ENCODE data around the gene SLC22A23. TPM values are rescaled to one million over a fixed set of nuclear protein-coding genes. Genes with fewer than 3 reads are reported as not detected.

The SLC22A23 gene
- total and polyA plus RNA-seq, 2 experiments from 2014 or later = 6.1 to 38.3 TPM

DNA sequence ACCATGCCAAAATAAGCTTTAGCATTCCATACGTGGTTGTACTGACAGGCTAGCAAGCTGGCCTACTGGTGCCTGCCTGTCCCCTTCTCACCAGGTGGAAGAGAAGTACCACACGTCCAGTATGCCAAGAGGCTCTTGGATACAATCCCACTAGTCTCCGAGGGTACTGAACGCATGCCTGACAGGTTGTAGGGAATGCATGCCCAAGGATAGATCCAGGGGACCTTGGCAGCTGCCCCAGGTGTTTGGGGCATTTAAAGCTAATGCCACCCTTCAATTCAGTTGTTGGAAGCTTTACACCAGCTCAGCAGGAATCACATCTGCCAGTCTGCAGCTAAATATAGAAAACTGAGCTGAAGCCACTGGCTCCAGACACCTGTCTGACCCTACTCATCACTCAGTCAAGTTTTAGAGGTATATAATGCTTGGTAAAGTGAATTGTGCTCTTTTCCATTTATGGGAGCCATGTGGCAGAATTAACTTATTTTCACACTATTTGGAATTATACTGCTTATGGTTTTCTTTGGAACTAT lies 234.3 kb downstream of the SLC22A23 start:
- ATAC-seq = no peak
- Histone ChIP-seq H3F3A (replicated peaks; ENCODE audit: low read depth) (peaks cover 17% of the 10 kb centered on the region), H3K79me2 (replicated peaks; ENCODE audit: insufficient read depth) (peaks cover 20% of the 10 kb centered on the region), H4K20me1 (replicated peaks; ENCODE audit: insufficient read depth) (peaks cover 26% of the 10 kb centered on the region), H3K36me3 (ENCODE audit: insufficient read depth) (peaks cover 6% of the 10 kb centered on the region), H3K27me3 (ENCODE audit: insufficient read depth) (no peaks in the 10 kb centered on the region), H2AFZ (no peak overlapping the region), H3K4me2 (no peak overlapping the region), H3K4me3 (no peak overlapping the region), H3K9me2 (ENCODE audit: insufficient read depth) (no peaks in the 10 kb centered on the region), H3K4me1 (ENCODE audit: insufficient read depth) (peaks cover 11% of the 10 kb centered on the region), H3K27ac (ENCODE audit: low read depth) (no peak overlapping the region)
- Mint-ChIP-seq H3K27me3 (ENCODE audit: insufficient read depth, low read depth, poor library complexity) (peaks cover 8% of the 10 kb centered on the region), H3K36me3 (ENCODE audit: low read depth) (peaks cover 33% of the 10 kb centered on the region), H3K9me3 (peaks cover 6% of the 10 kb centered on the region; the same call in 1 of the 3 replicates), H3K4me1 (peaks cover 27% of the 10 kb centered on the region), H3K27ac (no peak overlapping the region), H3K4me3 (no peak overlapping the region)
- no peak for DNase-seq (ENCODE audit: low spot score)
- TF ChIP-seq NANOG (IDR thresholded peaks at IDR 0.05; ENCODE audit: borderline replicate concordance) (no peak), CREB1 (CRISPR knock-in tag; IDR thresholded peaks at IDR 0.05; ENCODE audit: low read depth) (no peak), STAT1 (IDR thresholded peaks at IDR 0.05; ENCODE audit: unreplicated experiment) (no peak), ZNF462 (CRISPR knock-in tag; IDR thresholded peaks at IDR 0.05) (no peak), ZNF114 (CRISPR knock-in tag; IDR thresholded peaks at IDR 0.05) (no peak), POLR2AphosphoS5 (IDR thresholded peaks at IDR 0.05; ENCODE audit: low read depth) (no peak; the same call in 1 of the 2 replicates), ZNF331 (CRISPR knock-in tag; IDR thresholded peaks at IDR 0.05; ENCODE audit: low read depth) (no peak), EZH2 (IDR thresholded peaks at IDR 0.05; ENCODE audit: low read depth, unreplicated experiment) (no peak), JUNB (IDR thresholded peaks at IDR 0.05; ENCODE audit: unreplicated experiment) (no peak), EZH2phosphoT487 (IDR thresholded peaks at IDR 0.05; ENCODE audit: unreplicated experiment) (no peak), ETS1 (IDR thresholded peaks at IDR 0.05) (no peak)
- TF ChIP-seq, protein P1, sequence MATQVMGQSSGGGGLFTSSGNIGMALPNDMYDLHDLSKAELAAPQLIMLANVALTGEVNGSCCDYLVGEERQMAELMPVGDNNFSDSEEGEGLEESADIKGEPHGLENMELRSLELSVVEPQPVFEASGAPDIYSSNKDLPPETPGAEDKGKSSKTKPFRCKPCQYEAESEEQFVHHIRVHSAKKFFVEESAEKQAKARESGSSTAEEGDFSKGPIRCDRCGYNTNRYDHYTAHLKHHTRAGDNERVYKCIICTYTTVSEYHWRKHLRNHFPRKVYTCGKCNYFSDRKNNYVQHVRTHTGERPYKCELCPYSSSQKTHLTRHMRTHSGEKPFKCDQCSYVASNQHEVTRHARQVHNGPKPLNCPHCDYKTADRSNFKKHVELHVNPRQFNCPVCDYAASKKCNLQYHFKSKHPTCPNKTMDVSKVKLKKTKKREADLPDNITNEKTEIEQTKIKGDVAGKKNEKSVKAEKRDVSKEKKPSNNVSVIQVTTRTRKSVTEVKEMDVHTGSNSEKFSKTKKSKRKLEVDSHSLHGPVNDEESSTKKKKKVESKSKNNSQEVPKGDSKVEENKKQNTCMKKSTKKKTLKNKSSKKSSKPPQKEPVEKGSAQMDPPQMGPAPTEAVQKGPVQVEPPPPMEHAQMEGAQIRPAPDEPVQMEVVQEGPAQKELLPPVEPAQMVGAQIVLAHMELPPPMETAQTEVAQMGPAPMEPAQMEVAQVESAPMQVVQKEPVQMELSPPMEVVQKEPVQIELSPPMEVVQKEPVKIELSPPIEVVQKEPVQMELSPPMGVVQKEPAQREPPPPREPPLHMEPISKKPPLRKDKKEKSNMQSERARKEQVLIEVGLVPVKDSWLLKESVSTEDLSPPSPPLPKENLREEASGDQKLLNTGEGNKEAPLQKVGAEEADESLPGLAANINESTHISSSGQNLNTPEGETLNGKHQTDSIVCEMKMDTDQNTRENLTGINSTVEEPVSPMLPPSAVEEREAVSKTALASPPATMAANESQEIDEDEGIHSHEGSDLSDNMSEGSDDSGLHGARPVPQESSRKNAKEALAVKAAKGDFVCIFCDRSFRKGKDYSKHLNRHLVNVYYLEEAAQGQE (IDR thresholded peaks at IDR 0.05; ENCODE audit: unreplicated experiment) = no peak
- TF ChIP-seq, protein P2, sequence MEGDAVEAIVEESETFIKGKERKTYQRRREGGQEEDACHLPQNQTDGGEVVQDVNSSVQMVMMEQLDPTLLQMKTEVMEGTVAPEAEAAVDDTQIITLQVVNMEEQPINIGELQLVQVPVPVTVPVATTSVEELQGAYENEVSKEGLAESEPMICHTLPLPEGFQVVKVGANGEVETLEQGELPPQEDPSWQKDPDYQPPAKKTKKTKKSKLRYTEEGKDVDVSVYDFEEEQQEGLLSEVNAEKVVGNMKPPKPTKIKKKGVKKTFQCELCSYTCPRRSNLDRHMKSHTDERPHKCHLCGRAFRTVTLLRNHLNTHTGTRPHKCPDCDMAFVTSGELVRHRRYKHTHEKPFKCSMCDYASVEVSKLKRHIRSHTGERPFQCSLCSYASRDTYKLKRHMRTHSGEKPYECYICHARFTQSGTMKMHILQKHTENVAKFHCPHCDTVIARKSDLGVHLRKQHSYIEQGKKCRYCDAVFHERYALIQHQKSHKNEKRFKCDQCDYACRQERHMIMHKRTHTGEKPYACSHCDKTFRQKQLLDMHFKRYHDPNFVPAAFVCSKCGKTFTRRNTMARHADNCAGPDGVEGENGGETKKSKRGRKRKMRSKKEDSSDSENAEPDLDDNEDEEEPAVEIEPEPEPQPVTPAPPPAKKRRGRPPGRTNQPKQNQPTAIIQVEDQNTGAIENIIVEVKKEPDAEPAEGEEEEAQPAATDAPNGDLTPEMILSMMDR (conservative IDR thresholded peaks at IDR 0.05; ENCODE audit: low read depth in 2 of 2) = no peak
